ENCODE results near the gene ACTMAP. TPM values are rescaled to one million over a fixed set of nuclear protein-coding genes. Genes with fewer than 3 reads are reported as not detected.

Gene ACTMAP
- total and polyA plus RNA-seq, 2 of the 8 experiments (the other 6 are each of a cell fraction or from before 2014, with no cell fraction given): 24.1 to 26.5 TPM

DNA sequence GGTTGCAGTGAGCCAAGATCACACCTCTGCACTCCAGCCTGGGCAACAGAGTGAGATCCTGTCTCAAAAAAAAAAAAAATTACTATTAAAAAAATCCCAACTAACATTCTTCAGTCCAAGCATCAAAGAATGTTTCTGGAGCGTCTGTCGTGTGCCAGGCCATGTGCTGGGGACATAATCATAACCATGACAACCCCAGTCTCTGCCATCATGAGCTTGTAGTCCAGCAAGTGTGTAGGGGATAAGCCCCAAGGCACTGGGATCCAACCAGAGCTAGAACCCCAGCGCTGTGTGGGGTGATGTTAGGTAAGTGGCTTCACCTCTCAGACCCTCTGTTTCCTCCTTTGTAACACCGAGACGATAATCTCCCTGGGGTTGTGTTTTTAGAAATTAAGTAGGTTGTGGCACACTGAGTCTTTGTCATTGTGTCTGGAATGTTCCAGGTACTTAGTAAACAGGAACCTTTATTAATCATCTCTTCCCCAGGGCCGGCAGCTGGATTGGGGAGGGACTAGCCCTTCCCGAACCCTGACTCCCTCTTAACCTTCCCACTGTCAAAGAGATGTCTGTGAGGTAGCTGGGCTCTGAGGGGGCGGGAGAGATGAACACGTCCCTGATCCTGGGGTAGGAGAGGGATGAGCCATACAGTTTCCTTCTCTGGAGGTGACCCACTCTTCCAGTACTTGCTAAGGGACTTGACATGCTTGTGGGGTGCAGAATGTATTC, 28.2 kb downstream of the ACTMAP start:
- Histone ChIP-seq H3K23me2 (ENCODE audit: low read depth, low read length) (peaks cover 10% of the 10 kb centered on the region), H3K14ac (ENCODE audit: insufficient read length) (no peak overlapping the region), H3K9me3 (ENCODE audit: insufficient read depth in 2 of 2, low read depth in 1 of 2, low read length in 1 of 2) (no peaks in the 10 kb centered on the region), H3K4ac (replicated peaks; ENCODE audit: insufficient read length, low read depth, low read length) (no peak overlapping the region), H3K36me3 (ENCODE audit: control insufficient read depth in 2 of 4, insufficient read depth in 4 of 4, low read length in 3 of 4) (peaks cover 0 to 4% (median 0%) of the 10 kb centered on the region in 4 experiments; a peak in 2 of 8 replicates), H2BK5ac (ENCODE audit: low read depth, low read length) (no peak overlapping the region), H3K79me1 (ENCODE audit: low read depth, low read length) (peaks cover 7% of the 10 kb centered on the region), H3K4me3 (ENCODE audit: extremely low read depth in 1 of 4, insufficient read depth in 2 of 4, low read depth in 3 of 4, low read length in 4 of 4) (no peak overlapping the region), H3K56ac (replicated peaks; ENCODE audit: insufficient read length, low read depth, low read length) (no peak overlapping the region), H2AK5ac (ENCODE audit: low read depth, low read length) (no peak overlapping the region), H3K27me3 (replicated peaks in 1 of 4; ENCODE audit: control insufficient read depth in 3 of 4, extremely low read depth in 1 of 4, insufficient read depth in 3 of 4, low read length in 3 of 4) (no peaks in the 10 kb centered on the region), H3K79me2 (ENCODE audit: control insufficient read depth in 1 of 2, insufficient read depth in 2 of 2, low read length in 2 of 2) (peaks cover 0 to 36% of the 10 kb centered on the region in 2 experiments; a peak in 2 of 4 replicates), H2BK12ac (ENCODE audit: low read depth, low read length) (no peak overlapping the region), H3K9ac (replicated peaks in 1 of 4; ENCODE audit: extremely low read depth in 1 of 4, low read depth in 3 of 4, low read length in 3 of 4) (no peak overlapping the region), H2BK20ac (ENCODE audit: low read length) (no peak overlapping the region), H3K18ac (ENCODE audit: extremely low read depth, low read length) (no peak overlapping the region), H4K20me1 (replicated peaks in 1 of 2; ENCODE audit: control insufficient read depth in 1 of 2, insufficient read depth in 2 of 2, low read length in 2 of 2) (no peaks in the 10 kb centered on the region), H3K4me1 (replicated peaks in 1 of 4; ENCODE audit: control insufficient read depth in 3 of 4, insufficient read depth in 4 of 4, low read length in 3 of 4) (peaks cover 0 to 10% (median 0%) of the 10 kb centered on the region in 4 experiments; a peak in 6 of 7 replicates), H2BK120ac (replicated peaks; ENCODE audit: low read depth, low read length) (no peak overlapping the region), H3K4me2 (ENCODE audit: insufficient read depth in 1 of 2, low read depth in 2 of 2, low read length in 2 of 2) (no peak overlapping the region), H4K5ac (ENCODE audit: insufficient read length, low read depth, low read length) (no peak overlapping the region), H2BK15ac (ENCODE audit: low read length) (no peak overlapping the region), H4K91ac (replicated peaks; ENCODE audit: insufficient read length, low read length) (no peak overlapping the region), H3K23ac (ENCODE audit: insufficient read length) (no peak overlapping the region), H3K27ac (ENCODE audit: low read depth, low read length) (no peak overlapping the region), H2AFZ (ENCODE audit: low read length) (no peak overlapping the region), H4K8ac (ENCODE audit: extremely low read depth, insufficient read depth, low read length) (no peak overlapping the region)
- CTCF ChIA-PET (ENCODE audit: partially characterized antibody): interaction anchor here (1.0 to 1.6 kb wide), 7 partner anchors 8 to 98 kb away, joined by 3 to 6 read pairs (median 4); no protein-coding TSS in a partner anchor
- POLR2A ChIA-PET (ENCODE audit: partially characterized antibody): interaction anchor here (1.0 to 2.2 kb wide), 9 partner anchors 10 to 83 kb away, joined by 3 to 11 read pairs (median 4); partner anchors contain the start of gene ACTMAP
- 91% methylated on average over 9 of the region's 9 CpGs; no CpG with 5 or more reads in 1 of the 2 experiments for WGBS, 2 experiments (ENCODE audit: extremely low coverage in 1 of 2, insufficient coverage in 1 of 2, insufficient read length in 1 of 2, insufficient replicate concordance in 2 of 2, low coverage in 1 of 2, low lambda C conversion rate in 2 of 2, missing lambda C conversion rate in 1 of 2)
- no peak for DNase-seq (ENCODE audit: low read depth in 1 of 2, low spot score in 2 of 2)
- no peak for FAIRE-seq
- TF ChIP-seq FOSL1 (IDR thresholded peaks at IDR 0.05; ENCODE audit: insufficient read depth, low read depth, low read length) (no peak), RBBP5 (IDR thresholded peaks at IDR 0.05; ENCODE audit: borderline replicate concordance, low read depth, low read length) (no peak), CTBP2 (IDR thresholded peaks at IDR 0.05; ENCODE audit: borderline replicate concordance, insufficient read depth, insufficient read length, low read length) (no peak), NRF1 (IDR thresholded peaks at IDR 0.05; ENCODE audit: low read depth, low read length) (no peak), EGR1 (IDR thresholded peaks at IDR 0.05; ENCODE audit: borderline replicate concordance, low read depth, low read length) (no peak), HDAC2 (IDR thresholded peaks at IDR 0.05; ENCODE audit: borderline replicate concordance in 1 of 2, low read depth in 2 of 2, low read length in 2 of 2) (no peak), PHF8 (conservative IDR thresholded peaks at IDR 0.05; ENCODE audit: low read depth, low read length) (no peak), TEAD4 (IDR thresholded peaks at IDR 0.05; ENCODE audit: low read depth, low read length) (no peak)
- TF ChIP-seq, protein P1, sequence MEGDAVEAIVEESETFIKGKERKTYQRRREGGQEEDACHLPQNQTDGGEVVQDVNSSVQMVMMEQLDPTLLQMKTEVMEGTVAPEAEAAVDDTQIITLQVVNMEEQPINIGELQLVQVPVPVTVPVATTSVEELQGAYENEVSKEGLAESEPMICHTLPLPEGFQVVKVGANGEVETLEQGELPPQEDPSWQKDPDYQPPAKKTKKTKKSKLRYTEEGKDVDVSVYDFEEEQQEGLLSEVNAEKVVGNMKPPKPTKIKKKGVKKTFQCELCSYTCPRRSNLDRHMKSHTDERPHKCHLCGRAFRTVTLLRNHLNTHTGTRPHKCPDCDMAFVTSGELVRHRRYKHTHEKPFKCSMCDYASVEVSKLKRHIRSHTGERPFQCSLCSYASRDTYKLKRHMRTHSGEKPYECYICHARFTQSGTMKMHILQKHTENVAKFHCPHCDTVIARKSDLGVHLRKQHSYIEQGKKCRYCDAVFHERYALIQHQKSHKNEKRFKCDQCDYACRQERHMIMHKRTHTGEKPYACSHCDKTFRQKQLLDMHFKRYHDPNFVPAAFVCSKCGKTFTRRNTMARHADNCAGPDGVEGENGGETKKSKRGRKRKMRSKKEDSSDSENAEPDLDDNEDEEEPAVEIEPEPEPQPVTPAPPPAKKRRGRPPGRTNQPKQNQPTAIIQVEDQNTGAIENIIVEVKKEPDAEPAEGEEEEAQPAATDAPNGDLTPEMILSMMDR (IDR thresholded peaks at IDR 0.05; ENCODE audit: control extremely low read depth in 1 of 3, insufficient read depth in 1 of 3, low read depth in 1 of 3, low read length in 3 of 3): no peak

Data from H1 (cell line).